ENCODE measurements around the gene TIPARP. TPM values are rescaled to one million over a fixed set of nuclear protein-coding genes. Genes with fewer than 3 reads are reported as not detected.

Gene TIPARP
- total RNA-seq, 1 donor from 2014 or later = 26.0 TPM

DNA sequence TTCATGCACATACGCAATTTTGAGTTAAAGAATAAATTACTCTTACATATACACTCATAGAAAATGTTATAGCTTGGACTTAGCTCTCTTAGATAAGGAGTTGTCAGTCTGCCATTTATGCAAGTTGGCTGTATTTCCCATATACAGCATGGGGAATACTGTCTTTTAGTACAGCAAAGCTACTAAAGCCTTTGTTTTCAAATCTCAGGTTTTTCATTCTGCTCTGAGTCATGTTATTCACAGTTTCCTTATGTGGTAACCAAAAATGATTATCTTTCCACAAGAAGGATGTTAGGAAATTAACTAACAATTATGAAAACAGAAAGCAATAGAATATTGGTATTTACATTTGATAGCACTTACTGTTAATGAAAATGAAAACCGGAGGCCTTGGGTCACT lies 4.3 kb upstream of the TIPARP start:
- ATAC-seq = no peak
- no peak for DNase-seq (ENCODE audit: missing footprints)
- intact Hi-C loops (cut with DNase I) = loop anchor here (5.0 kb wide), 2 partner anchors 63 to 128 kb away; no protein-coding TSS in a partner anchor

DNA sequence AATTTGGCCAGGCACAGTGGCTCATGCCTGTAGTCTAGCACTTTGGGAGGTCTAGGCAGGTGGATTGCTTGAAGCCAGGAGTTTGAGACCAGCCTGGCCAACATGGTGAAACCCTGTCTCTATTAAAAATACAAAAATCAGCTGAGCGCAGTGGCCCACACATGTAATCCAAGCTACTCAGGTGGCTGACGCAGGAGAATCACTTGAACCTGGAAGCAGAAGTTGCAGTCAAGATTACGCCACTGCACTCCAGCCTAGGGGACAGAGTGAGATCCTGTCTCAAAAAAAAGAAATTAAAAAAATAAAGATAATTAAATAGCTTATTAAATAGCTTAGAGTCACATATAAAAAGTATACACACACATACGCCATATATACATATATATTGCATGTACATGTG lies 3.7 kb upstream of the TIPARP start:
- intact Hi-C loops (cut with DNase I) = loop anchor here (5.0 kb wide), 2 partner anchors 63 to 128 kb away; no protein-coding TSS in a partner anchor
- DNase-seq (ENCODE audit: missing footprints) (no peak), ATAC-seq (no peak)

DNA sequence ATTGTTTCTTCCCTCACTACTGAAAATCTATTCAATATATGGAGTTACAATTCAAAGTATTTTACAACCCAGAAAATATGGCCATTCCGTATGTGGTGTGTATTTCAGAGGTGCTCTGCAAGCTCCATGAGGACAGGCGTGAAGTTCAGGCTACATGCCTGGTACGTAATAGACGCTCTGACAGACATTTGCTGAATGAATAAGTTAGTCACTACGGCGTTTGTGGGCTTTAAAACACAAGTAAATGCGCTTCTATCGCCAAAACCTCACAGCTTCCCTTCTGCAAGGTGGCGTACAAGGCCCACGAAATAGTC lies 701 bp upstream of the TIPARP start:
- DNase-seq (ENCODE audit: missing footprints) (no peak), ATAC-seq (no peak)
- intact Hi-C loops (cut with DNase I) = loop anchor here (2.0 to 5.0 kb wide), 7 partner anchors 66 to 461 kb away; partner anchors contain the start of gene SSR3

DNA sequence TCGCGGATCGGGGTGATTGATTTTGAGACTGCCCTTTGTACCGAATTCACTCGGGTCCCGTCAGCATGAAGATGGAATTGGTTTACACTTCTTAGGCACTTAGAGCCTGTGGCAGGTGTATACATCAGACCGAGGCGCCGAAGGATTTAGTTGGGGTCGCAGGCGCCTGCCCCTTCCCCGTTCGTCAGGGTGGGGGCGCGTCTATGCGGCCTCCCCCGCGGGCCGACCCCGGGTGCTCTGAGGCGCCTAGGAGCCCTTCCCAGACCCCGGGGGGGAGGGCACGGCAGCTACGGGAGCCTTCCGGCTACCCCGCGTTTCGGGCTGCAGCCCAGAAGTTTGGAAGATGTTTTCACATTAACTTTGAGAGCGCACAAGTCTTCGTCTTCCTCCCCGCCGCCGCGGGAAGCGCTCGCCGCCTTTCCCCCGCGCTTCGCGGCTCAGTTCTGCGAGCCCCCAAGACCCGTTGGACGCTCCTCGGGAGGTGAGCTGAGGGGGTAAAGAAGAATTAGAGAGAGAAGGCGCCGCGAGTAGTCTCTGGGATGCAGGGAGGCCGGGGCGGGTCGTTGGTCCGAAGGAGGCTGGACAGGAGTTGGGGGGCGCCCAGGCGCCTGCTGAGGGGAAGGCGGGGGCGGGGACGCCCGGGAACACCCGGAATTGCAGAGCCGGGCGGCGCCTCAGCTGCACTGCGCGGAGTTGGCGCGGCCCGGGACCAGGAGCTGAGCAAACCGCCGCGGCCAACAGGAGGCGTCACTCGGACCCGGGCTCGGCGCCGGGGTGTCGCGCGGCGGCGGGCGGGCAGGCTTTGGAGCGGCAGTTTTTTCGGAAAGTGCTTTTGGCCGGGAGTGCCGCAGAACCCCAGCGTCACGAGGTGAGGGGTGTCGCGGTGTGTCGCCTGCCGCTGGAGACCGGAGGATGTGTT lies 780 bp downstream of the TIPARP start:
- peak; percentile 38 for ATAC-seq
- intact Hi-C loops (cut with DNase I) = loop anchor here (2.0 to 5.0 kb wide), 7 partner anchors 68 to 460 kb away; partner anchors contain the start of gene SSR3
- DNase-seq (ENCODE audit: missing footprints) = peak; percentile 89

DNA sequence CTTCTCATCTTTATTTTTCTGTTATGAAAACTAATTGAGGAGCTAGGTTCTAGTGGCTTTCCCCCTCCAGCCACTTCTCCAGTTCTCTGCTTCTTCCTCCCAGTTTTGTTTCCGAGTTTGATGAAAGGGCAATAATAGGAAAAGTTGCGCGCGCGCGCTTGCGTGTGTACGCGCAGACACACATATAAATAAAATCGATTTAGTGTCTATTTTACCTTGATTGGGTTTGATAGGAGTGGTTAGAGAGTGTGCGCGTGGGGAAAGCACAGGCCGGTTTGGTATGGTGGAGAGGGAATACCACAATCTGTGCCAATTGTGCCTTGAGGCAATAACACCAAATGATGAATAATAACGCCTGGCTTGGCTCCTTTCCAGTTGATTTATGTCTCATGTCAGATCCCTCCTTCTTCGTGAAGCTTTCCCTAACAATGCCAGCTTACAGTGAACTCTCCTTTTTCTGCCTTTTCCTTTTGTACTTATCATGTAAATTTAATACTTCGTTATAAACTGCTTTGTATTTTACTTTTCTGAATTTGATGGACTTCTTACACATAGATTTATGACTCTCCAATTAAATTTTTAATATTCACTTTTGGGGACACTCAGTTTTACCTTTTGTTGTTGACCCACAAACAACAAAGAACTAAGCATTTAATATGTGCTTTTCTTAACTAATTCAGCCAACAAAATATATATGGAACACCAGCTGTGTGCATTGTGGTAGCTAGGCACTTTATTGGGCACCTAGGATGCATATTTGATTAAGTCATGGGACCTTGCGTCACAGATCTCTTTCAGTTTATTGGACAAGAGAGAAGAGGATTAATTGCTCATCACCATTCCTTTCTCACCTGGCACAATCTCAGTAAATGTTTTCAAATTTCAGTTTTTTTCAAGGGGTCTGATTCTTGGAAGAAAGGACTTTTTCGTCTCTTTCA lies 1.7 kb downstream of the TIPARP start:
- peak; percentile 73 for DNase-seq (ENCODE audit: missing footprints)
- intact Hi-C loops (cut with DNase I) = loop anchor here (2.0 kb wide), 5 partner anchors 121 to 459 kb away; partner anchors contain the start of gene SSR3

DNA sequence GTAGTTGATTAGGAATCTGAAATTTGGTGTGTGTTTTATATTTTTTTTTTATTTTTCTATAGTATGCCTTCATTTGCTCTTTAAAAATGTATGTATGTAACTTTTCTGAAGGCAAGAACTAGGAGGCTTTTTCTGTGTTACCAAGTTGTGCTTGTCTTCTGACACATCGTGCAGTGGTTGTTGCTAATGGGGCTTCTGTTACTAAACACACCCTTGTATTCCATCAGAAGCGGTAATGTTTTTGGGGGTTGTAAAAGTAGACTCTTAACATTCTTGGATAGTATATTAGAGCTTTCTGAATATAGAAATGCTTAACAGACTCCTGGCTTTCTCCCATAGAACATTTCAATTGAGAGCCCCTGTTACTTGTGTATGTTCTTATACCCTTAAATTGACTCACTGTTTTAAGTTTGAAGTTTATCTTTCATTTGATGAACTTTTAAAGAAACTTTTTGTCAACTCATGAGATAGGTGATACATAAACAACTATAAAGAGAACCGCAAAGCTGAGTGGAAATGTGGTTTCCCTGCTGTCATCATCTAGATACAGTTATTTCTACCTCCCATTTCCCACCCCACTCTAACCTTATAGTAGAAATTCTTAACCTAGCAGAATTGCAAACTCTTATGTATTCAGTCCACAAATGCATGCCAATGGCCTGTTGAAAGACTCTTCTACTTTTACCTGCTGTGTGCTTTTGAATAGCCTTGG lies 2.5 kb downstream of the TIPARP start:
- intact Hi-C loops (cut with DNase I) = no loop called here
- no peak for ATAC-seq
- no peak for DNase-seq (ENCODE audit: missing footprints)

More for the DNA sequence above, 1.7 kb downstream of the TIPARP start:
- ATAC-seq = no peak

DNA sequence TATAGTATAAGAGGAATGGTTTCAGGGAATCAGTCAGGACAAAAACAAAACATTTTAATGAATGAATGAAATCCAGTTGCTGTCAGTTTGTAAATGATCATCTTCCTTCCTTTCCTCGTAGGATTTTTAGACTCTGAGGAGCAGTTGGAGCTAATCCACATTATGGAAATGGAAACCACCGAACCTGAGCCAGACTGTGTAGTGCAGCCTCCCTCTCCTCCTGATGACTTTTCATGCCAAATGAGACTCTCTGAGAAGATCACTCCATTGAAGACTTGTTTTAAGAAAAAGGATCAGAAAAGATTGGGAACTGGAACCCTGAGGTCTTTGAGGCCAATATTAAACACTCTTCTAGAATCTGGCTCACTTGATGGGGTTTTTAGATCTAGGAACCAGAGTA lies 3.1 kb downstream of the TIPARP start:
- intact Hi-C loops (cut with DNase I) = no loop called here
- ATAC-seq (no peak), DNase-seq (ENCODE audit: missing footprints) (no peak)

DNA sequence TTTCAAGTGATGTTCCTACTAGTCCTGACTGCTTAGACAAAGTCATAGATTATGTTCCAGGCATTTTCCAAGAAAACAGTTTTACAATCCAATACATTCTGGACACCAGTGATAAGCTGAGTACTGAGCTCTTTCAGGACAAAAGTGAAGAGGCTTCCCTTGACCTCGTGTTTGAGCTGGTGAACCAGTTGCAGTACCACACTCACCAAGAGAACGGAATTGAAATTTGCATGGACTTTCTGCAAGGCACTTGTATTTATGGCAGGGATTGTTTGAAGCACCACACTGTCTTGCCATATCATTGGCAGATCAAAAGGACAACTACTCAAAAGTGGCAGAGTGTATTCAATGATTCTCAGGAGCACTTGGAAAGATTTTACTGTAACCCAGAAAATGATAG lies 3.8 kb downstream of the TIPARP start:
- ATAC-seq (no peak), DNase-seq (ENCODE audit: missing footprints) (no peak)
- intact Hi-C loops (cut with DNase I) = no loop called here

DNA sequence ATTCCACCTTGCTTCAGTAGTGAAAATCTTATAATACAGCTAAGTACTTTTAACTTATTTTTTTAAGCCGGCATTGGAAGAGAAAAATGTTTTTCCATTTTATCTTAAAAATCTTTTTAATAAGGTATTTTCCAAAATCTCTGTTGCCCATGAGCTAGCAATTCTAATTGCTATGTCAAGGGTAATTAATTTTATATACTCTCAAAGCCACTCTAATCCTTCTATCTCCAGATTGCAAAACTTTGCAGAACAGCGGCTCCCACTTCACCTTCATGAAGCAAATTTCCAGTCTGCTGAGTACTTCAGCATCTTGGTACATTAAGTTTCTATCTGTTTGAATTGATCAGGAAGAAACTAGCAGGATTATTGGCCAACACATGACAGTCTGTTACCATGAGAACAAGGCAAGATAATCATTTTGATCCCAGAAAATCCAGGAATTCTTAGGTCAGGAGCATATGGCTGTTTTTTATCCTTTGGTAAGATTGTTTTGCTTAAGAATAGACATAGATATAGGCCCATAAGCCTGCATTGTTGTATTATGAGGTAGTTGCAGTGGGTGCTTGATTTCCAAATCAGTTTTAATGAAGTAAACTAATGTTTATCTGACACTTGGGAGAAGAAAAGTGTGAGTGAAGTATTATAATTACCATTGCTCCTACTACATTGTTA lies 6.0 kb downstream of the TIPARP start:
- DNase-seq (ENCODE audit: missing footprints) (no peak), ATAC-seq (peak; percentile 8)
- intact Hi-C loops (cut with DNase I) = no loop called here

DNA sequence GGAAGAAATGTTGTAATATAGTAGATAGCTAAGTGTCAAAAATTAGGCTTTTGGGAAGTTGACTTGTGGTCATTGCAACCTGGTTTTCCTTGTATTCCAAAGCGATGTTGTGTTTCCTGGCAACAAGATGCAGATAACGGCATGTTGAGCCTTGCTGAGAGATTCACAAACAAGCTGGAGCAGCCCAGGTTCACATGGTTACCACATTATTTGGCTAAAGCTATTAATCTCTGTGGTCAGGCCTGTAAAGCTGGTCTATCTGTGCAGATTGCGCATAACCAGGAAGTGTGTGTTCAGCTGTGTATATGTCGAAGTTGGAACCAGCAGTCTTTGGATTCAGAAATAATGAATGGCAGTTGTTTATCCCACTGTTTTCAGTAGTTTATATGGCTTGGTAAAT lies 6.6 kb downstream of the TIPARP start:
- DNase-seq (ENCODE audit: missing footprints) (peak; percentile 11), ATAC-seq (peak; percentile 93)
- intact Hi-C loops (cut with DNase I) = no loop called here

DNA sequence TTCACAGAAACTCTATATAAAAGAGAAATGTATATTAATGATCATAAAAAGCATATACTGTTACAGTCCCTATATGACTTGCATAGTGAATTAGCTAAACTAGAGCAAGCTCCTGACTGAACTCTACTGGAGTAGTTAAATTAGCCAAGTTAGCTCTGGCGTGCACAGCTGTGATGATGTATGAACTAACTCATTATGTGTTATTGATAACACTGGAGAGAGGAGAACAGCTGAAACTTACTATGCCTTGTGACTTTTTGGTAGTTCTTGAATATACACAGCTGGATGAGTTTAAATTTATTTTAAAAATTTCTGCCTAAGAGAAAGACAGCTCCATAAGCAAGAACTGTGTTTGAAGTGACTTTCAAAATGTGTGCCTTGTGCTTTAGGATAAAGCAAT lies 8.1 kb downstream of the TIPARP start:
- intact Hi-C loops (cut with DNase I) = no loop called here
- DNase-seq (ENCODE audit: missing footprints) (no peak), ATAC-seq (no peak)

DNA sequence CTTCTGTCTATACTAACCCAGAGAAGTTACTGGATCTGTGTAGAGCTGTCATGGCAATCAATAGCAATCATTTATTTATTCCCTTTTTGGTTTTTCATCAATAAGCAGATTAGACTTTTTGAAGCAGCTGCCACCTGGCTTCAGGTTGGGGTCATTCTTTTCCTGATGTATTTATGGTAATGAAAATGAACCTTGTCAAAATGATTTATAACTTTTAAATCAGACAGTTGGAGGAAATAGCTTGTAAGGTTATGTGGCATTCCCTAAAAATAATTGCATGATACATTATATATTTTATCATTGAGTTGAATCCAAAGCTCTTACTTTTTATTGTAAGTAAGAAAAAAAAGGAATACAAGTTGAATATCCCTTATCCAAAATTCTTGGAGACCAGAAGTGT lies 8.6 kb downstream of the TIPARP start:
- DNase-seq (ENCODE audit: missing footprints) (no peak), ATAC-seq (no peak)
- intact Hi-C loops (cut with DNase I) = no loop called here

DNA sequence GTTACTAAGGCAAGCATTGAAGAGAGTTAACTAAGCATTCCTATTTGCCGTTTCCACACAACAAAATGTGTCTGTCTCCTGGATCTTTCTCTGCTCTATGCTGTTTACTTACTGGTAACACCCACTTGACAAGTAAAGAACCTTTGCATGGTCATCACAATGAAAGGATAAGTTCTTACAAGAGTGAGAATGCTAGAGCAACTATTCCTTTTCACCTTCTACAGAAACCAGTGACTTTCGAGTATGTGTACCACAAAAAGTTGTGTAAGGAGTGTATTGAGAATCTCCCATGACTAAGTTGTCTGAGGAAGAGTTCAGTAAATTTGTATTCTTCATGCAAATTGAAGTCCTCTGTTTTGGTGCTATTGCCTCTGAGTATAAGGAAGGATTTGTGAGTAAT lies 10.8 kb downstream of the TIPARP start:
- ATAC-seq (no peak), DNase-seq (ENCODE audit: missing footprints) (no peak)
- intact Hi-C loops (cut with DNase I) = no loop called here

DNA sequence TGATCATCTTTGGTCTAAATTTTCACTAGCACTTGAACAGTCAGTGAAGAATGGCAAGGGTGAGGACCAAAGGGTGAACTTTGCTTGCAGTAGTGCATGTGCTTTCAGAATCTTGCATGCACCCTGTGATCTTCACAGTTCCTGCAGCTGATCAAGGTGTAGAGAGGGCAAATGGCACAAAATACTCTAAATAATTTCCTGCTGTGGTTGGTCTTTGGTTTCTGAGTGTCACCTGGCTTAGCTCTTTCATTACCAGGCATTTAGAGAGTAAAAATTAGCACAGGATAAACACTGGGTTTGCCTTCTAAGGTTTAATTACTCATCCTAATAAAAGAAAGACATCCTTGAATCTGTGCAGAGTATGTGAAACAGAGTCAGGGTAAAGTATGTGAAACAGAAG lies 11.4 kb downstream of the TIPARP start:
- DNase-seq (ENCODE audit: missing footprints) = no peak
- intact Hi-C loops (cut with DNase I) = no loop called here
- no peak for ATAC-seq

DNA sequence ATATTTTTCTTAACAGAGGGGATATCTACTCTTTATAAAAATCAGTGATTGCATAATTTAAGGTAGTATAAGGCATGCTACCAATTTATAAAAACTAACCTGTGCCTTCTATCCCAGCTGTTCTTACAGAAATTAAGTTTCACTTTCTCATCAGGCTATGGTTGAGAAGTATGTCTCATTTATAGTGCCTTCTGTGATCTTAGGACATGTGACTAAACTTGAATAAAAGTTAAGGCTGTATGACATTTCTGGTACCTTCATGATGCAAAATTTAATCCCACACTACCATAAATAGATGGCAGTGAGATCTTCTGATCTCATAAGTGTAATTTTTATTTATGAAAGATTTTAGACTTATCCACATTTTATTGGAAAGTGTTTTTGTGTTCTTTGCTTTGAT lies 12.6 kb downstream of the TIPARP start:
- intact Hi-C loops (cut with DNase I) = no loop called here
- DNase-seq (ENCODE audit: missing footprints) = no peak
- no peak for ATAC-seq

DNA sequence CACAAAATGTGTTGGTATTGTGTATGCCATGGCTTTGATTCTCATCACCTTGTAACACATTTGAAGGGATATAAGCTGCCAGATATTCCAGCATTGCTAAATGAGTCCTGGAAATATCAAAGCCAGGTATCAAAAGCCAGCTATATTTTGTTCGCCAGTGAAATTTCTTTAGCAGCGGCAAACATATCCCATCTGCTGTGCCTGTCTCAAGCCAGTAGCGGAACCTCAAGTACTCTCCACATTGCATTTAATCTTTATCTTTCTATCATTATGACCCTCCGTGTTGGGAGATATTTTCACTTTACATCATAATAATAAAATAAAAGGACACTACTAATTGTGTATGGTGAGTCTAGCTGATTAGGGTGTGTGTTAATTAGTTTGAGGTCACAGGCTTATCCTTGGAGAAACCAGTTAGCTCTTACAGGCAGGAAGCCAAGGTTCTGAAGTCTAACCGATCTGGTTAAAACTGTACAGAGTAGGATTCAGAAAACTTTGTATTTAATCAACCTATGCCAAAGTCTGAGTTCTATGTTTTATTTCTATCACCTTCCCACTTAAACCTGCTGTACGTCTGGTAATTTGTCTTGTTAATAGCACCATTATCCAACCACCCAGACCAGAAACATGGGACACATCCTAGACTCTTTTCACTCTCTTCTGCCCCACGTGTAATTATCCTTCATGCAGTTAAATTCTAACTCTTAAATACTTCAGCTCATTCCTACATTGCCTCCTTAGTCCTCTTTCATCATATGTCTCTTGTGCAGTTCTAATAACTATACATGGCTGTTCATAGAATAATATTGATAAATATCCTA lies 14.5 kb downstream of the TIPARP start:
- peak; percentile 56 for ATAC-seq

DNA sequence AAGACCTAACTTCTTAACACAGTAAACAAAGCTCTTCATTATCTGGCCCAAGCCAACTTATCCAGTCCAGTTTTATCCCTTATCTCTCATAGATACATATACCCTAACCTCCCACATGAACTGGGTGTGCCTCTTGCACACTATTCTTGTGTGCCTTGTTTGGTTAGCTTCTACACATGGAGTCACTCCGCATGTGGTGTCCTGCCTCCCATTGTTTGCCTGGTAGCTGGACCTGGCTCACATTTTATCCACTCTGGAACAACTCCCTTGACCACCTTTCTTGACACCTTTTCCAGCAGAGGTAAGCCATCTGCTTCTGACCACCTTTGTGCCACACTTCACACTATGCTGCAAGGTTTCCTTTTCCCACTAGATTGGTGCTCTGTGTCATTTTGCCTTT lies 15.2 kb downstream of the TIPARP start:
- no peak for DNase-seq (ENCODE audit: missing footprints)
- intact Hi-C loops (cut with DNase I) = no loop called here
- no peak for ATAC-seq

More for the DNA sequence above, 14.5 kb downstream of the TIPARP start:
- DNase-seq (ENCODE audit: missing footprints) = no peak
- intact Hi-C loops (cut with DNase I) = no loop called here

DNA sequence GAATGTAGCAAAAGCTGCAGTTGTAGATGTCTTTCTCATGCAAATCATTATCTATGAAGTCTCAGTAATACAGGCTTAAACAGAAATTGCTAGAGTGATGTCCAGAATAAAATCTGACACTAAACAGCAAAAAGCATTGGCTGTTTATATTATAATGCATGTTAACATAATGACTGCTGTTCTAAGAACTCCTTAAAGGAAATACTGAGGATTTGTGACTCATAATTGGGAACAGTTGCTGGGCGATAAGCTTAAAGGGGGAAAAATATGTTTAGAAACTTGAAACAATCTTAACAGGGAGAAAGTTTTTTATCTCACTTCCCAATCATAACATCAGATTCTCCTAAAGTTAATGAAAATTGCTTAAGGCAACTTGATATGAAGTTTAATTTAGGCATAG lies 17.5 kb downstream of the TIPARP start:
- ATAC-seq = no peak
- intact Hi-C loops (cut with DNase I) = no loop called here

More for the DNA sequence above, 17.5 kb downstream of the TIPARP start:
- DNase-seq (ENCODE audit: missing footprints) = no peak

All from Right ventricle myocardium inferior (tissue), 1 donor.